COLO829 (cell line): Measurements from ENCODE around the gene ATP2B3.

Source experiments
- DNase-seq: peaks from one replicate; pipeline ENCODE4 v3.0.0; 2012; ENCODE audit warnings: low spot score

ATP2B3 gene

GRCh38 chrX:153571534-153571908 lies 54.1 kb downstream of the ATP2B3 start:
- no peak for DNase-seq

DNA sequence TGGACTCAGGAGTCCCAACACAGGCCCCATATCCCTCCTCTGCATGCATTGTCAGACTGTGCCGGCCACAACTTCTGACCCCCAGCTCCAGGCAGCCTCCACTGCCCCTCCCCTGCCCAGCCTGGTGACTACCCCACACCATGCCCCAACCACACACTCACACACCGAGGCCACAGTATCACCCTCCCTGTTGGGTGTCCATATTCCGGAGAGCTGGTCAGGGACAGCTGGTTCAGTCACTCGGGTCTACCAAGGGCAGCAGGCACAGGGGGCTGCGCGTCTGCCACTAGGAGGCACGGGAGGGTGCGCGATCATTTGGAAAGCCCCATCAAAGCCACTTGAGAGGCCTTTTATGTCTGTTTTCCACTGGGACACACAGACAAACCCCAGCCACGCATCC lies 55.2 kb downstream of the ATP2B3 start:
- no peak for DNase-seq

DNA sequence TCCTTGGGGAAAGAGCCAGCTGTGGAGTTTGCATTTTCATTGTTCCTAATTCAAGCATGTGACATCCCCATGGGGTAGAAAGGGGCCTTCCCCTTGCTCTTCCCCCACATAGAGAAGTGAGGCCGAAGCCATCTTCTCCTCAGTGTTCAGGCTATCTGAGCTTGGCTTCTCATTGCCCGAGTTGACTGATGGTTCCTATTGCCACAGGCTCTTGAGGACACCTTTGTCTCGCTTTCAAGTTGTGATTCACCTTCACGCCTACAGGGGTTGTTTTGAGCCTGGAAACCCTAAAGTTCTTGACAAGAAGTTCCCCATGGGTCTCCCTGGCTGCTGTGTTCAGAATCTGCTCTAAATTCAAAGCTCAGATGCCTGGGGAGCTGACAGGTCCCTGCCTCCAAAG lies 56.5 kb downstream of the ATP2B3 start:
- DNase-seq, result no peak

DNA sequence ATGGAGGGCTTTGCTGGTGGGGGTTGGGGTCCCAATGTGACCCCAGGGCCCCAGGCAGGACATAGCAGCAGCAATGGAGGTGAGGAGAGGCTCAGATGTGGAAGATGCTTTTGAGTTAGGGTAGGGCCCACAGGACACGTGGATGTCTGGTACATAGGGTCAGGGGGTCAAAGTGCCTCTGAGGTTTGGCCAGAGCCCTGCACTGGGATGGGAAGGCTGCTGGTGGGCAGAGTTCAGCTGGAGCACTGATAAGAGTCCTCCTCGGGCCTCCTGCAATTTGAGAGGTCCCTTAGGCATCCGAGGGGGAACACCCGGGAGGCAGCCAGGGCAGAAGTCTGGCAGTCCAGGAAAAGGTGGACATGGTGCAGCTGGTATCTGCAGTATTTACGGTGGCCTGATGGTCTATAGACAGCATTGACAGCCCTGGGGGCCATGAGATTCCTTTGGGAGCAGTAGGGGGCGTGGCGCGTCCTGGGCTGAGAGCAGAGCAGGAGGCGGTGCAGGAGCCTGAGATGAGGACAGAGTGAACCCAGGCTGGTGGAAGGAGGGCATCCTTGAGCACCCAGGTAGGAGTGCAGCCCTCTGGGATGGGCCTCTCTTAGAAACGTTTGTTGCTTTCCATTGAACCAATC lies 58.9 kb downstream of the ATP2B3 start:
- no peak for DNase-seq

DNA sequence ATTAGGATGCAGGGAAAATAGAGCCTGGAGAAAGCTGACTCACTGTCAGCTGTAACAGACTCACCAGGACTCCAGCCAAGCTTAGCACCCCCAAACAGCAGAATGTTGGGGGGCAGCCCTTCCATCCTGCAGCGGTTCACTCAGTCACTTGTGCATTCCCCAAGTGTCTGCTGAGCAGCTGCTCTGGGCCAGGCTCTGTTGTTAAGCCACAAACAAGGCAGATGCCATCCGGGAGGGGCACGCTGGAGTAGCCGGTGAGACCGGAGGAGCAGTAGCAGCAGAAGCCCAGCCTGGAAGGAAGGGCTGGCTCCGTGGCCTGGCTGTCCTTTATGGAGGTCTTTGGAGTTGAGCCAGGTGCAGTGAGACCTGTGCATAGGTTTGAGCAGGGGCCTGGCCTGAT lies 59.5 kb downstream of the ATP2B3 start:
- DNase-seq, result no peak

DNA sequence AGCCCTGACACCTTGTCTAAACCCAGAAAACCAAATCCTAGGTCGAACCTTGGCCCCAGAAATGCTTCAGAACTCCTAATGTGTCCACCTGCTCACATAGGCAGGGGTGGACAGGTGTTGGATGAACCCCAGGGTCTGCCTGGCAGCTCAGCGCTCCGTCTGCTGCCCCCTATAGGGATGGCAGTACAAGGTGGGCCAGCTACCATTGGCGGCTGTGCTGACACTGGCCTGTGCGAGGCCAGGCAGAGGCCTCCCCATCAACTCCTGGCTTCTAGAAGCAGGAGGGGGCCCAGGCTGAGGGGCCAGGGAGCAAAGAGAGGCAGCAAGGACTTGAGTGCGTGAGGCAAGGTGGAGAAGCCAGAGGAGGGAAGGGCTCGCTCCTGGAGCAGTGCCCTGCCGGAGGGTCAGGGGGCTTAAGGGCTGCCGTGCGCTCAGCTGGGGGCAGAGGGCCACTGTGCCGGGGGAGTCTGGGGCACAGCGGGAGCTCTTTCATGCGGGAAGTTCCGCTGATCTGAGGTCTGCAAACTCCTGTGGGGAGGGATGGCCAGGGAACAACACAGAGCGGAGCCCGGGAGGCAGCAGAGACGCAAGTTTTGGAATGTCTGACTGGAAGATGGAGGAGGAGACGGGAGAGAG lies 60.9 kb downstream of the ATP2B3 start:
- DNase-seq, result no peak

DNA sequence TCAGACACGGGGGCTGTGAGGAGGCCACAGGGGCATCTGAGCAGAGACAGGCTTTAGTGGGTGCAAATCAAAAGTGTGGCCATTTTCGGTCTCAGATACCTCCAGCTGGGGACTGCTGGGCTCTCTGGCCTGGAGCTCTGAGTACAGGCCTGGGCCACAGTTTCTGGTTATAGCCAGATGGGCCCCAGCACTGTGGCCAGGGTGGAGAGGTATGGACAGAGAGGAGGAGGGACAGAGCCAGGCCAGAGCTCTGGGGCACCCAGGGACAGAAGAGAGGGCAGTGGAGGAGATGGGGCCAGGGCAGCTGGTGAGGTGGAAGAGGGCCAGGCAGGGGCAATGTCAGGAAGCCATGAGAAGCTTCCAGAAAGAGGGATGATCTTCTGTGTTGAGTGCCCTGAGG lies 61.4 kb downstream of the ATP2B3 start:
- no peak for DNase-seq

- DNase-seq, result no peak
Measured at GRCh38 chrX:153580700-153581386, 63.4 kb downstream of the ATP2B3 start.

DNA sequence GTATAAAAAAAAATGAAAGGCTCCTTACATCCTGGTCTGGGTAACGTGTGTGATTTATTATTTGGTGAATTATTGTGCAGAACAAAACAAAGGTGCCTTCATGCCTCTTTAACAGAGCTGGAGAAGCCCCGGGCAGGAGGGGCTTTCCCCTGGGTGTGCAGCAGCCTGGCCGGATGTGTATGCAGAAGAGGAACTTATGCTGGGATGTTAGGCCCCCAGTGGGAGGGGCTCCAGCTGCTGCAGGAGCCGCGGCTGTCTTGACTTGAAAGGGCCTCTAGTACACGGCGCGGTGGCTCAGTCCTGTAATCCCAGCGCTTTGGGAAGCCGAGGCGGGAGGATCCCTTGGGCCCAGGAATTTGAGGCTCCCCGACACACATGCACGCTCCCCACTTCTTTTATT lies 65.5 kb downstream of the ATP2B3 start:
- DNase-seq, result peak; percentile 55

DNA sequence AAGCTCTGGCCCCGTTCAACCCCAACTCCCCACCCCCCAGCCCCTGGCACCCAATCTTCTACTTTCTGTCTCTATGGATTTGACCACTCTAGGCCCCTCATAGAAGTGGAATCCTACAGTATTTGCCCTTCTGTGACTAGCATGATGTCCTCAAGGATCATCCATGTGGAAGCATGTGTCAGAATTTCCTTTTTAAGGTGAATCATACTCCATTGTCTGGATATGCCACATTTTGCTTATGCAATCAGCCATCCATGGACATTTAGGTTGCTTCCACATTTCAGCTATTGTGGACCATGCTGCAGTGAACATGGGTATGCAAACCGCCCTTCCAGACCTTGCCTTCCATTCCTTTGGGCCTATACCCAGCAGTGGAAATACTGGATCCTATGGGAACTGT lies 66.0 kb downstream of the ATP2B3 start:
- no peak for DNase-seq

- no peak for DNase-seq
Measured at GRCh38 chrX:153585827-153586226, 68.4 kb downstream of the ATP2B3 start.

DNA sequence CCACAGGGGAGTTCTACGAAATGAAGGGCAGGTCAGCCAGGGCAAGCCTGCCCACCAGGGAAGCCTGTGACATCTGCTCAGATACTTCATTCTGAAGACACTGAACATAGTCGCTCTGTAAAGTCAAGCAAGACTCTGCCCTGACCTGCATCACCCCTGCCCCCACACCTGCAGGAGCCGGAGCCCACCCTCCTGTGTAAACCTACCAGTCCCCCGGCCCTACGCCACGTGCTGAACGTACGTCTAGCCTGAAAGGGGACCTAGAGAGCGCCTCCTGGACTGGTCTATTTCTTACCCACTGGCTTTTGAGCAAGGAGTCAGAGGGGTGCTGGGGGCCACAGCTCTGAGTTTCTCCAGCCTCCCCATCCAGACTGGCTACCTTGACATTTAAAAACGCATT lies 69.9 kb downstream of the ATP2B3 start:
- DNase-seq, result no peak

GRCh38 chrX:153588021-153588781 lies 70.8 kb downstream of the ATP2B3 start:
- DNase-seq, result no peak

DNA sequence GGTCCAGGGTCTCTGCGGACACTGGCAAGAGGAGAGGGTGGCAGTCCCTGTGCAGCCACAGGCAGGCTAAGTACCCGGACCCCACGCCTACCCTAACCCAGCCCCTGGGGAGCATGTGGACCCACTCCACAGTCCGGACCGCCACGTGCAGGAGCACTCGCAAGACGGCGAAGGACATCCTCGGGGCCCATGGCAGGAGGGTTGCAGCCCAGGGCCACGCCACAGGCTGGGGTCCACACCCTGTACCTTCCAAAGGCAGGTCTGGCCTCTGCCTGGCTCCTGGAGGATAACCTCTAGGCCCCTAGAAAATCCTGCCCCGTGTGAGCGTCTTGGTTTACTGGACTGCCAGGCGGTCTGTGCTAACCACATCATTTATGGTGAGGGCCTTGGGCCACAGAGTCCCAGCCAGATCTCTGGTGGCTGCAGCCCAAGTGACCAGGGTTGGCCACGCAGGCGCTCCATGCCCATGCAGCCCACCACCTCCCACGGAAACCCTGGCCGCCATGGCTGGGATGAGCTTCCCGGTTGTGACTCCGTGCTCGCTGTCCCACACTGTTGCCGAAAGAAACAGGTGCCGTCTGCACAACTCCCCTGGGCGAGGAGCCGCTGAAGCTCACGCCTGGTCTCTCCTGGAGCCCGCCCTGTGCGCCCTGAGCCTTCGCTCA lies 71.5 kb downstream of the ATP2B3 start:
- DNase-seq, result no peak

GRCh38 chrX:153590961-153591956 lies 73.8 kb downstream of the ATP2B3 start:
- DNase-seq, result no peak

DNA sequence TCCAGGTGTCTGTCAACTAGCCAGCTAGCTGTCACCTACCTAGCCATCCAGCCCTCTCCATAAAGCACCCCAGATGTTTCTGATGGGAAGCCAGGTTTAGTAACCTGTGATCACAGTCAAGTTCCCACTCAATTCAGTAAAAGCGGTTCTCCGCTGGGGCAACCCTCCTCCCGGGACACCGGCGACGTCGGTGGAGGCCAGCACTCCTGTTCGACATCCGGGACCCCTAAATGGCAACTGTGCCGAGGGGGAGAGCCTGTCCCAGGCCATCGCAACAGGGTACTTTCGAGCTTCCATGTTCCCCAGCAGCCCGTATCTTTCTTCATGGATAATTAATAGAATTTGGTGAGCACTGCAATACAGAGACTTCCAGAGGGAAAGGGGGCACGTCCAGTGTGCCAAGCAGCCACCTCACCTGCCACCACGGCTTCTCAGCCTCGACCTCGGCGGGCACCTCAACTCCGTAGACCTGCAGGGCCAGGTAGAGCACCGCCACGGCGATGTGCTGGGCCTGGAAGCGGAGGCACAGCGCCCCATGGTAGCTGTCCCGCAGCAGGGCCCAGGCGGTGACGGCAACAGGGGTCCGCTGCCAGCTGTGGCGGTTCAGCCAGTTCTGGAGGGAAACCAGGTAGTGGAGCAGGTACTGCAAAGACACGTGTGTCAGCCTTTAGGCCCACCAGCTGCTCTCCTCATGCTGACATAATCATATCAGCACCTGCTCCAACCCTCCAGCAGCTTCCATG lies 74.8 kb downstream of the ATP2B3 start:
- no peak for DNase-seq

DNA sequence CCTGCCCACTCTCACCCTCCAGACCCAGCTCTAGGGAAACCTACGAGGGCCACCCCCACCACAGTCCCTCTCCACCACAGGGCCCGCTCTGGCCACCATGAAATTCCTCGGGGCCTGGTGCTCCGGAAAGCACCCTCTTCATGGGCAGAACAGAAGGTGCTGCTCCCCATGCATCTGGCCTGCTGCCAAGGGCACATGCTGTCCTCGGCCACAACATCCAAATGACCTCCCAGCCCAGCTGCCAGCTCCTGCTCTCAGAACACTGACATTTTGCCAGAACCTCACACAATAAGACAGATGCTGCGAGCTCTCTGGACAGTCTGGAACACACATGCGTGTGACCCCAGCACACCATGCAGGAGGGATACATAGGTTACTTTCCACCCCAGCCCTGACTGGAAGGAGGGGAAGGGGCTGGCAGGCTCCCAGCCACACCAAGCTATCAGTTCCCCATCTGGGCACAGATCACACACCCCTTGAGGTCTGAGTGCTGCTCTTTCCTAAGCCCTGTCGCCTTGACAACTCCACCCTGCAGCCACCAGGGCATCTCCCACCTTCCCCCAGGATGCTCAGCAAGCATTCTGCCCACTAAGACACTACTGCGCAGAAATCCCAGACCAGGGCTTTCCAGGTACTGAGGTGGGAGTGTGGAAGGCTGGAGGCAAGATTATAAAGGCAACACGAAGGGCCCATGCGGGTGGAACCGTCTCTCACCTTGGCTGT lies 75.7 kb downstream of the ATP2B3 start:
- no peak for DNase-seq

GRCh38 chrX:153593811-153594500 lies 76.5 kb downstream of the ATP2B3 start:
- no peak for DNase-seq

- DNase-seq, result no peak
Measured at GRCh38 chrX:153595387-153595786, 77.9 kb downstream of the ATP2B3 start.
